ENCODE data around the gene TAGLN2.
"Not testable (repeated sequence)": the region's sequence is repeated elsewhere in the genome, so short reads cannot be mapped to it uniquely, and the experiment has no call there.

The TAGLN2 gene

DNA sequence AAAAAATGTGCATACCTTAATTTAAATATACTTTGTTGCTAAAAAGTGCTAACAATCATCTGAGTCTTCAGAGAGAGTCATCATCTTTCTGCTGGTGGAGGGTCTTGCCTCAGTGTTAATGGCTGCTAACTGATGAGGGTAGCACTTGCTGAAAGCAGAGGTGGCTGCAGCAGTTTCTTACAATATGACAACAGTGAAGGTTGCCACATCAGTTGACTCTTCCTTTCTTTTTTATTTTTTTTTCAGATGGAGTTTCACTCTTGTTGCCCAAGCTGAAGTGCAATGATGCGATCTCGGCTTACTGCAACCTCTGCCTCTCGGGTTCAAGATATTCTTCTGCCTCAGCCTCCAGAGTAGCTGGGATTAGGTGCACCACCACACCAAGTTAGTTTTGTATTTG is 22.8 kb downstream of the TAGLN2 start:
- Histone ChIP-seq H3K4me3 (ENCODE audit: low read depth in 1 of 2, low read length in 2 of 2) (no peak overlapping the region), H3K4me1 (ENCODE audit: control insufficient read depth in 1 of 2, insufficient read depth in 2 of 2, low read length in 2 of 2) (peaks cover 5 to 15% of the 10 kb centered on the region in 2 donors), H3K9me3 (ENCODE audit: control insufficient read depth in 1 of 2, low read length in 2 of 2) (peaks cover 0 to 4% of the 10 kb centered on the region in 2 donors), H3K27me3 (ENCODE audit: low read depth, low read length) (no peaks in the 10 kb centered on the region), H3K27ac (ENCODE audit: low read length) (no peak overlapping the region), H3K36me3 (ENCODE audit: control insufficient read depth in 1 of 2, insufficient read depth in 2 of 2, low read length in 2 of 2) (no peaks in the 10 kb centered on the region)

DNA sequence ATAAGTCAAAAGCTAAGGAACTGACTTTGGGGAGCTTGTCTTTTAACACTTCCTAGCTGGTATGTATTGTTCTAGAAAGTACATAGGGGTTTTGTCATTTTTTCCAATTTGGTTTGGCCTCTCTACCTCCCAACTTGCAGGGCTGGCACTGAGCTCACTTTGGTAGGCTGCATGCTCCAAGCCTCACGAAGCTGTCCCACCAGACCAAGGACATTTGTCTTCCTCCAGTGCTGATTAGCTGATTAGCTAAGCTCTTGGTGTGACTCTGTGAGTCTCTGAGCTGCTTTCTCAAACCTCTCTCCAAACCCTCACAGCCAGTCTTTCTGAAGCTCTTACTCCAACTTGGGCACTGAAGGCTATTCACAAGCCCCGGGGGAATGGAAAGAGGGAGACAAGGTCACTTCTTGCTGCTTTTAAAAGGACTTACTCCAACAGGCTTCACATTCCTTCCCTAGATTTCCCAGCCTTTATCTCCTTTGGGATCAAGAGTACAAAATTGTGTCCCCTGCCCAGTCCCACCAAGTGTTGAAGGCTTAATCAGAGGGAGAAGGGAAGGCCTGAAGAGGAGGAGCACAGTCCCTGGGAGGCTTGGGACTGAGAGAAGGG is 24.4 kb downstream of the TAGLN2 start:
- Histone ChIP-seq H3K27ac (ENCODE audit: low read length) (no peak overlapping the region), H3K27me3 (ENCODE audit: low read depth, low read length) (no peaks in the 10 kb centered on the region), H3K36me3 (ENCODE audit: control insufficient read depth in 1 of 2, insufficient read depth in 2 of 2, low read length in 2 of 2) (no peaks in the 10 kb centered on the region), H3K9me3 (ENCODE audit: control insufficient read depth in 1 of 2, low read length in 2 of 2) (peaks cover 0 to 4% of the 10 kb centered on the region in 2 donors), H3K4me1 (ENCODE audit: control insufficient read depth in 1 of 2, insufficient read depth in 2 of 2, low read length in 2 of 2) (peaks cover 10 to 15% of the 10 kb centered on the region in 2 donors), H3K4me3 (ENCODE audit: low read depth in 1 of 2, low read length in 2 of 2) (no peak overlapping the region)

- Histone ChIP-seq H3K4me3 (ENCODE audit: low read depth in 1 of 2, low read length in 2 of 2) (peak within 1 kb of the TSS in 1 of 2 donors; percentile 32), H3K9me3 (ENCODE audit: control insufficient read depth in 1 of 2, low read length in 2 of 2) (peaks cover 0 to 4% of the 10 kb centered on the region in 2 donors), H3K4me1 (ENCODE audit: control insufficient read depth in 1 of 2, insufficient read depth in 2 of 2, low read length in 2 of 2) (peaks cover 10 to 15% of the 10 kb centered on the region in 2 donors), H3K27me3 (ENCODE audit: low read depth, low read length) (no peaks in the 10 kb centered on the region), H3K36me3 (ENCODE audit: control insufficient read depth in 1 of 2, insufficient read depth in 2 of 2, low read length in 2 of 2) (no peaks in the 10 kb centered on the region), H3K27ac (ENCODE audit: low read length) (no peak within 1 kb of the TSS)
Observed at GRCh38 chr1:159900086-159900680, 25.1 kb downstream of the TAGLN2 start, which contains the start of gene CFAP45. CFAP45 (minus strand) TSS chr1:159900165; CDS start chr1:159900098, 67 bp downstream.

DNA sequence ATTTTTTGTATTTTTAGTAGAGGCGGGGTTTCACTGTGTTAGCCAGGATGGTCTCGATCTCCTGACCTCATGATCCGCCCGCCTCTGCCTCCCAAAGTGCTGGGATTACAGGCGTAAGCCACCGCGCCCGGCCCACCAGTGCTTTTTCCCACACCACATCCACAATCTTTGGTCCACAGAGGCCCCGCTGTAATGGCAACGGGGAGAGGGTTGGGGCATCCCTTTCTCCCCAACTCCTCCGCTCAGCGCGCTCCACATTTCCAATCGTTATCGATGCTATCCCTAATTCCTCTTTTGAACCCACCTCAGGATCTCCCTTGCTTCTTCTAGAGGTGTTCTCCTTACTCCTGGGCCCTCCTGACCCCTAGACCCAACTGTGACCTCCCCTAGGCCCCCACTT is 25.7 kb downstream of the TAGLN2 start:
- H3K27me3 ChIP-seq (ENCODE audit: low read depth, low read length); H3K36me3 ChIP-seq (ENCODE audit: control insufficient read depth in 1 of 2, insufficient read depth in 2 of 2, low read length in 2 of 2); H3K27ac ChIP-seq (ENCODE audit: low read length); H3K9me3 ChIP-seq (ENCODE audit: control insufficient read depth in 1 of 2, low read length in 2 of 2): not testable (repeated sequence)
- peak overlapping the region in 1 of 2 donors; percentile 32 for H3K4me3 ChIP-seq (ENCODE audit: low read depth in 1 of 2, low read length in 2 of 2)
- peaks cover 10 to 15% of the 10 kb centered on the region in 2 donors for H3K4me1 ChIP-seq (ENCODE audit: control insufficient read depth in 1 of 2, insufficient read depth in 2 of 2, low read length in 2 of 2)

DNA sequence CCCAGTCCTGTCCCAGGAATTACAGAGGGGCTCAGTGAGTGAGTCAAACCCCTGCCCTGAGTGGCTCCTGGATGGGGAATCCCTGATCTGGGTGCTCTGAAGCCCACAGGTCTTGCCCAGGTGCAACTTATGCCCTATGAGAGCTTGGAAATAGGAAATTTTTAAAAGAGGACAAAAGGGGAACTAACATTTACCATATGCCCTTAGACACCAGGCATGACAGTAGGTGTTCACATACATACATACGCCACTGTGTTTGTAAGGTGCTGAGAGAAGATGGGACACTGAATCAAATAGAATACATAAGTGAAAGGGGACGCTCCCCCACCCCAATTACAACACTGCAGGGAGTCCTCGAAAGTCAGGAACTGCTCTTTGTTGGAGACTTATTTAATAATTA is 26.8 kb downstream of the TAGLN2 start:
- H3K27me3 ChIP-seq (ENCODE audit: low read depth, low read length) = no peaks in the 10 kb centered on the region
- H3K4me1 ChIP-seq (ENCODE audit: control insufficient read depth in 1 of 2, insufficient read depth in 2 of 2, low read length in 2 of 2) = peaks cover 10 to 15% of the 10 kb centered on the region in 2 donors
- H3K36me3 ChIP-seq (ENCODE audit: control insufficient read depth in 1 of 2, insufficient read depth in 2 of 2, low read length in 2 of 2) = no peaks in the 10 kb centered on the region
- no peak overlapping the region for H3K4me3 ChIP-seq (ENCODE audit: low read depth in 1 of 2, low read length in 2 of 2)
- H3K27ac ChIP-seq (ENCODE audit: low read length) = no peak overlapping the region
- no peaks in the 10 kb centered on the region for H3K9me3 ChIP-seq (ENCODE audit: control insufficient read depth in 1 of 2, low read length in 2 of 2)

DNA sequence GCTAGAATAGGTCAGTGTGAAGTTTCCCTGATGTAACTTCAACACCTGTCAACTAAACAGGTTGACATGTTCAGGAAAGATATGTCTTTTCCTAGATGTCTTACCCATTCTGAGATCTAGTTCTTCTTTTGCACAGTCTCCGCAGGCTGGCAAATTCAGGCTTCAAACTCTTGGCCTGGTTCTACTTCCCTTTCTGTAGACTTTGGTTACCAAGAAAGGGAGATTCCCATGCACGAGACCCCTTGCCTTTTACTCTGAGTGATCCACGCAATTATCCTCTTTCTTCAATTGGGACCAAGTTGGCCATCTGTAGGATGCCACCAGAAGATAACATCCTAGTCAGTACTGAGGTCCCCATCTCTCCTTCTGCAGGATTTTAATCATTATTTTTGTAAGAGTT is 27.3 kb downstream of the TAGLN2 start:
- Histone ChIP-seq H3K27ac (ENCODE audit: low read length) (no peak overlapping the region), H3K9me3 (ENCODE audit: control insufficient read depth in 1 of 2, low read length in 2 of 2) (no peaks in the 10 kb centered on the region), H3K36me3 (ENCODE audit: control insufficient read depth in 1 of 2, insufficient read depth in 2 of 2, low read length in 2 of 2) (no peaks in the 10 kb centered on the region), H3K27me3 (ENCODE audit: low read depth, low read length) (no peaks in the 10 kb centered on the region), H3K4me3 (ENCODE audit: low read depth in 1 of 2, low read length in 2 of 2) (no peak overlapping the region), H3K4me1 (ENCODE audit: control insufficient read depth in 1 of 2, insufficient read depth in 2 of 2, low read length in 2 of 2) (peaks cover 10 to 15% of the 10 kb centered on the region in 2 donors)

DNA sequence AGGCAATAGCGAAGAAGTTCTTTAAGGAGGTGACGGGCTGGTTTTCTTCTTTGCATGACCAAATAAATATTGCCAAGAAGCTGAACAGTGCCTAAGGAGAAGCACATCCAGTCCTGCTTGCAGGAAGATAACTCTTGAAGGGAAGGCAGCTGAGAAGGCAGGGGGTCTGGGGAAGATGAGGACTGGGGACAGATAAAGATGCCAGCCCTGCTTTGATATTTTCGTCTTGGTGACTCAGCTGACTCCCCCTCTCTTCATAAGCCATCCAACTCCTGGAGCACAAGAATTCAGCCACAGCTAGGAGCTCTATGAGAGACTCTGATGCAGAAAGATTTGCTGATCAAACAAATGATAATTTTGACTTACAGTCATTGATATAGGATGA is 28.8 kb downstream of the TAGLN2 start:
- no peaks in the 10 kb centered on the region for H3K9me3 ChIP-seq (ENCODE audit: control insufficient read depth in 1 of 2, low read length in 2 of 2)
- H3K27me3 ChIP-seq (ENCODE audit: low read depth, low read length) = no peaks in the 10 kb centered on the region
- no peaks in the 10 kb centered on the region for H3K36me3 ChIP-seq (ENCODE audit: control insufficient read depth in 1 of 2, insufficient read depth in 2 of 2, low read length in 2 of 2)
- H3K4me3 ChIP-seq (ENCODE audit: low read depth in 1 of 2, low read length in 2 of 2) = no peak overlapping the region
- H3K27ac ChIP-seq (ENCODE audit: low read length) = no peak overlapping the region
- peaks cover 10 to 15% of the 10 kb centered on the region in 2 donors for H3K4me1 ChIP-seq (ENCODE audit: control insufficient read depth in 1 of 2, insufficient read depth in 2 of 2, low read length in 2 of 2)

GRCh38 chr1:159895836-159896545 is 29.3 kb downstream of the TAGLN2 start:
- Histone ChIP-seq H3K4me3 (ENCODE audit: low read depth in 1 of 2, low read length in 2 of 2) (no peak overlapping the region), H3K27me3 (ENCODE audit: low read depth, low read length) (no peaks in the 10 kb centered on the region), H3K9me3 (ENCODE audit: control insufficient read depth in 1 of 2, low read length in 2 of 2) (no peaks in the 10 kb centered on the region), H3K27ac (ENCODE audit: low read length) (no peak overlapping the region), H3K4me1 (ENCODE audit: control insufficient read depth in 1 of 2, insufficient read depth in 2 of 2, low read length in 2 of 2) (peaks cover 10 to 14% of the 10 kb centered on the region in 2 donors), H3K36me3 (ENCODE audit: control insufficient read depth in 1 of 2, insufficient read depth in 2 of 2, low read length in 2 of 2) (no peaks in the 10 kb centered on the region)

GRCh38 chr1:159895286-159895685 is 30.0 kb downstream of the TAGLN2 start:
- H3K4me3 ChIP-seq (ENCODE audit: low read depth in 1 of 2, low read length in 2 of 2) = no peak overlapping the region
- H3K27ac ChIP-seq (ENCODE audit: low read length) = no peak overlapping the region
- H3K27me3 ChIP-seq (ENCODE audit: low read depth, low read length) = no peaks in the 10 kb centered on the region
- peaks cover 9 to 10% of the 10 kb centered on the region in 2 donors for H3K4me1 ChIP-seq (ENCODE audit: control insufficient read depth in 1 of 2, insufficient read depth in 2 of 2, low read length in 2 of 2)
- H3K9me3 ChIP-seq (ENCODE audit: control insufficient read depth in 1 of 2, low read length in 2 of 2) = no peaks in the 10 kb centered on the region
- no peaks in the 10 kb centered on the region for H3K36me3 ChIP-seq (ENCODE audit: control insufficient read depth in 1 of 2, insufficient read depth in 2 of 2, low read length in 2 of 2)

GRCh38 chr1:159892944-159893343 is 32.4 kb downstream of the TAGLN2 start:
- H3K27ac ChIP-seq (ENCODE audit: low read length) = no peak overlapping the region
- no peaks in the 10 kb centered on the region for H3K27me3 ChIP-seq (ENCODE audit: low read depth, low read length)
- H3K4me1 ChIP-seq (ENCODE audit: control insufficient read depth in 1 of 2, insufficient read depth in 2 of 2, low read length in 2 of 2) = peaks cover 5 to 15% of the 10 kb centered on the region in 2 donors
- H3K36me3 ChIP-seq (ENCODE audit: control insufficient read depth in 1 of 2, insufficient read depth in 2 of 2, low read length in 2 of 2) = no peaks in the 10 kb centered on the region
- no peaks in the 10 kb centered on the region for H3K9me3 ChIP-seq (ENCODE audit: control insufficient read depth in 1 of 2, low read length in 2 of 2)
- H3K4me3 ChIP-seq (ENCODE audit: low read depth in 1 of 2, low read length in 2 of 2) = no peak overlapping the region

DNA sequence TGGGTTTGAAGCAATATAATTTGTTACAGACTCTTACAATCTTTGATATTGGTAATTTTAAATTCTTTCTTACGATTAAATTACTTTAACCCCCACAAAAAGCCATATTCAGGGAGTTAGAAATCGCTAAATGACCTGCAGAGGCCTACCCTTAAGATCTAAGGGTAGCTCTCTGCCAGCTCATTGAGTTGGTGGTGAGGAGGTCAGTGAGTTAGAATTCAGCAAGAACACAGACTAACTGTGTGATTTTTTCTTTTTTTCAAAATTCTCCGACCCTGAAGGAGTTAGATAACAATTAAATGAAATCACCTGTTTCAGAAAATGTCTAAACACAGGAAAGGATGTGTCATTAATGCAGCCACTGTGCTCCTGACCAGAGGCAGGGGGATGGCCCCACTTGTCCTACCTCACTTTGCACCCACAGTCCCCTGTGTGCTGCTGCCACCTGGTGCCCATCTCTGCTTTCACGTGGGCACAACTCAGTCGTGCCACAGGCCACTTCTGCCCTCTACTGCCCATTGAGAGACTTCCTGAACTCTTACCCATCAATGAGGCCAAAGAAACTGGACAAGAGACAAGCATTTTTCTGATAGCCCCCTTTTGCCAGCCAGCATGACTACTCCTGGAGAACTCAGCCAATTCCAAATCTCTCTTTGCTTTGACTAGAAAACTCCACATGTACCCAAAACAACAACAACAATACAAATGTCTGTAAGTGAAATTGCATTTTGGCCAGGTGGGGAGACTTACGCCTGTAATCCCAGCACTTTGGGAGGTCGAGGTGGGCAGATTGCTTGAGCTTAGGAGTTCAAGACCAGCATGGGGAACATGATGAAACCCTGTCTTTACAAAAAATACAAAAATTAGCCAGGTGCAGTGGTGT is 33.8 kb downstream of the TAGLN2 start:
- H3K27me3 ChIP-seq (ENCODE audit: low read depth, low read length) = no peaks in the 10 kb centered on the region
- H3K4me1 ChIP-seq (ENCODE audit: control insufficient read depth in 1 of 2, insufficient read depth in 2 of 2, low read length in 2 of 2) = peaks cover 5 to 12% of the 10 kb centered on the region in 2 donors
- no peak overlapping the region for H3K27ac ChIP-seq (ENCODE audit: low read length)
- H3K9me3 ChIP-seq (ENCODE audit: control insufficient read depth in 1 of 2, low read length in 2 of 2) = no peaks in the 10 kb centered on the region
- no peak overlapping the region for H3K4me3 ChIP-seq (ENCODE audit: low read depth in 1 of 2, low read length in 2 of 2)
- H3K36me3 ChIP-seq (ENCODE audit: control insufficient read depth in 1 of 2, insufficient read depth in 2 of 2, low read length in 2 of 2) = no peaks in the 10 kb centered on the region

All from muscle layer of duodenum (tissue), 2 donors.